HG03432 (cell line): ENCODE data around the gene CLPSL2.
"Not testable (repeated sequence)": the region's sequence is repeated elsewhere in the genome, so short reads cannot be mapped to it uniquely, and the experiment has no call there.

Experiments used
- ATAC-seq: cut with Tn5 transposase; IDR thresholded peaks from one replicate; pipeline ENCODE4 v1.9.1; 2021; ENCODE audit warnings: mild to moderate bottlenecking, moderate library complexity; ENCODE audit not compliant: unreplicated experiment

The CLPSL2 gene

GRCh38 chr6:35776364-35777215 is at the start of gene CLPSL2:
TSS of gene CLPSL2 (plus strand) at chr6:35776598. CDS start at chr6:35776619, 21 bp downstream.
- no peak for ATAC-seq

- ATAC-seq = peak; percentile 5
Observed at GRCh38 chr6:35727231-35727934, 49.0 kb upstream of the CLPSL2 start.

- peak; percentile 46 for ATAC-seq
Observed at GRCh38 chr6:35727935-35728682, 48.3 kb upstream of the CLPSL2 start.

- ATAC-seq = no peak
Observed at GRCh38 chr6:35728683-35729678, 47.4 kb upstream of the CLPSL2 start.

- ATAC-seq = no peak
Observed at GRCh38 chr6:35729722-35730121, 46.7 kb upstream of the CLPSL2 start.

- ATAC-seq = no peak
Observed at GRCh38 chr6:35730745-35731413, 45.5 kb upstream of the CLPSL2 start.

- peak; percentile 61 for ATAC-seq
Observed at GRCh38 chr6:35731414-35731735, 45.0 kb upstream of the CLPSL2 start.

GRCh38 chr6:35731736-35732532 is 44.5 kb upstream of the CLPSL2 start:
- ATAC-seq = peak; percentile 51

- ATAC-seq = no peak
Observed at GRCh38 chr6:35733633-35734032, 42.8 kb upstream of the CLPSL2 start.

GRCh38 chr6:35734319-35734718 is 42.1 kb upstream of the CLPSL2 start:
- ATAC-seq = not testable (repeated sequence)

GRCh38 chr6:35735452-35735851 is 40.9 kb upstream of the CLPSL2 start:
- no peak for ATAC-seq

GRCh38 chr6:35736253-35736894 is 40.0 kb upstream of the CLPSL2 start:
- ATAC-seq = no peak

- no peak for ATAC-seq
Observed at GRCh38 chr6:35736982-35737412, 39.4 kb upstream of the CLPSL2 start, which contains the start of gene ARMC12. TSS of gene ARMC12 (plus strand) at chr6:35737032. CDS start at chr6:35737109, 77 bp downstream.

GRCh38 chr6:35737413-35738211 is 38.8 kb upstream of the CLPSL2 start:
- peak; percentile 51 for ATAC-seq

GRCh38 chr6:35739645-35740524 is 36.5 kb upstream of the CLPSL2 start:
- ATAC-seq = no peak

- ATAC-seq = no peak
Observed at GRCh38 chr6:35742842-35743241, 33.6 kb upstream of the CLPSL2 start.
